ENCODE measurements around the gene PHC2.

DNA sequence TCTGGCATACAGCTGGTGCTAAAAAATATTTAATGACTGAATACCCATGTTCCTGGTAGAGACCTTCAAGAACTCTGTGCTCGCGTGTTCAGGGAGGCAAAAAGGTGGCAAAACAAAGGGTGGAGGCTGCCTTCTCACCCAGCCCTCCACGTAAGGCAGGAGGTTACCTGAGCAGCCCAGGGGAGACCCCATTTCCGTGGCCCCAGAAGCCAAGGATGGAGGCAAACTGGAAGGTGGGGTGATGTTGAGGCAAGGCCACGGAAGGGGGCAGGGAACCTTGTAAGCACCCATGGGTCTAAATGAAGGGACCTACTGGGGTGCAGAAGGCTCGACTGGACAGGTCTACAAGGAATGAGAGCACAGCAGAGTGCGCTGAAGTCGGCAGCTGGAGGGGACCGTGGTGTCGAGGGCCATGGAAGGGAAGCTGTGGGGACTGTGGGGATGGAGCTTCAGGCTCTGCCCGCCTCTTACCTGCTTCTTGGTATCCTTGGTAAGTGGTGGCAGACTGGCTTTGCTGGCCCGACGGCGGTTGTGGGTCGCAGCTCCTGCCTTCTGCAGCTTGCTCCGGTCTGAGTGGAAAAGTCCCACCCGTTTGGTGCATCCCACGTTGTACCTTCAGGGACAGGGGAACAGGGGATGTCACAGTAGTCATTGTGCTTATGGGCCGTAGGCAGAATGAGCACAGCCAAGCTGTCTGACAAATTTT, 101.1 kb downstream of the PHC2 start:
- TF ChIP-seq POLR2A (IDR thresholded peaks at IDR 0.05; ENCODE audit: extremely low read depth, insufficient read length) (no peak), MYC (IDR thresholded peaks at IDR 0.05; ENCODE audit: low read depth, low read length) (no peak)
- TF ChIP-seq, protein P1, sequence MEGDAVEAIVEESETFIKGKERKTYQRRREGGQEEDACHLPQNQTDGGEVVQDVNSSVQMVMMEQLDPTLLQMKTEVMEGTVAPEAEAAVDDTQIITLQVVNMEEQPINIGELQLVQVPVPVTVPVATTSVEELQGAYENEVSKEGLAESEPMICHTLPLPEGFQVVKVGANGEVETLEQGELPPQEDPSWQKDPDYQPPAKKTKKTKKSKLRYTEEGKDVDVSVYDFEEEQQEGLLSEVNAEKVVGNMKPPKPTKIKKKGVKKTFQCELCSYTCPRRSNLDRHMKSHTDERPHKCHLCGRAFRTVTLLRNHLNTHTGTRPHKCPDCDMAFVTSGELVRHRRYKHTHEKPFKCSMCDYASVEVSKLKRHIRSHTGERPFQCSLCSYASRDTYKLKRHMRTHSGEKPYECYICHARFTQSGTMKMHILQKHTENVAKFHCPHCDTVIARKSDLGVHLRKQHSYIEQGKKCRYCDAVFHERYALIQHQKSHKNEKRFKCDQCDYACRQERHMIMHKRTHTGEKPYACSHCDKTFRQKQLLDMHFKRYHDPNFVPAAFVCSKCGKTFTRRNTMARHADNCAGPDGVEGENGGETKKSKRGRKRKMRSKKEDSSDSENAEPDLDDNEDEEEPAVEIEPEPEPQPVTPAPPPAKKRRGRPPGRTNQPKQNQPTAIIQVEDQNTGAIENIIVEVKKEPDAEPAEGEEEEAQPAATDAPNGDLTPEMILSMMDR (IDR thresholded peaks at IDR 0.05; ENCODE audit: low read depth, low read length), result no peak
- TF ChIP-seq, protein P2, sequence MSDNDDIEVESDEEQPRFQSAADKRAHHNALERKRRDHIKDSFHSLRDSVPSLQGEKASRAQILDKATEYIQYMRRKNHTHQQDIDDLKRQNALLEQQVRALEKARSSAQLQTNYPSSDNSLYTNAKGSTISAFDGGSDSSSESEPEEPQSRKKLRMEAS (IDR thresholded peaks at IDR 0.05; ENCODE audit: low read depth, low read length), result no peak

Measured in NB4 (cell line).